ENCODE data around the gene SOX3.

The SOX3 gene

DNA sequence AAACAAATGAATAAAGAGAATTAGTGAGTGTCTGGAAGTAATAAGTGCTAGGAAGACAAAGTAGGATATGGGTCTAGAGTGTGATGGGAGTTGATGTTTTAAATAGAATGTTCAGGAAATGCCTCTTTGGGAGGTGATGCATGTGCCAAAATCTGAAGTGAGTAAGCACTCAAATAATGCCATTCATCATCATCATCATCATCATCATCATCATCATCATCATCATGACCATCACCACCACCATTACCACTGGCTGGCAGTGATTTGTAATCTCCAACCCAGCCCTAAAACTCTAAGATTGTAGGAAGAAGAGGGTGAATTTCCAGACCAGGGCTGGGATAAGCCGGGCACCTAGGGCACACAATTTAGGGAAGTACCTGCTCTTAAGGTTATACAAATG lies 9.7 kb upstream of the SOX3 start:
- DNase-seq (ENCODE audit: extremely low read depth, low read depth): no peak
- TF ChIP-seq, protein P1, sequence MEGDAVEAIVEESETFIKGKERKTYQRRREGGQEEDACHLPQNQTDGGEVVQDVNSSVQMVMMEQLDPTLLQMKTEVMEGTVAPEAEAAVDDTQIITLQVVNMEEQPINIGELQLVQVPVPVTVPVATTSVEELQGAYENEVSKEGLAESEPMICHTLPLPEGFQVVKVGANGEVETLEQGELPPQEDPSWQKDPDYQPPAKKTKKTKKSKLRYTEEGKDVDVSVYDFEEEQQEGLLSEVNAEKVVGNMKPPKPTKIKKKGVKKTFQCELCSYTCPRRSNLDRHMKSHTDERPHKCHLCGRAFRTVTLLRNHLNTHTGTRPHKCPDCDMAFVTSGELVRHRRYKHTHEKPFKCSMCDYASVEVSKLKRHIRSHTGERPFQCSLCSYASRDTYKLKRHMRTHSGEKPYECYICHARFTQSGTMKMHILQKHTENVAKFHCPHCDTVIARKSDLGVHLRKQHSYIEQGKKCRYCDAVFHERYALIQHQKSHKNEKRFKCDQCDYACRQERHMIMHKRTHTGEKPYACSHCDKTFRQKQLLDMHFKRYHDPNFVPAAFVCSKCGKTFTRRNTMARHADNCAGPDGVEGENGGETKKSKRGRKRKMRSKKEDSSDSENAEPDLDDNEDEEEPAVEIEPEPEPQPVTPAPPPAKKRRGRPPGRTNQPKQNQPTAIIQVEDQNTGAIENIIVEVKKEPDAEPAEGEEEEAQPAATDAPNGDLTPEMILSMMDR (IDR thresholded peaks at IDR 0.05; ENCODE audit: low read depth, low read length, missing control alignments): no peak
- no peak overlapping the region for H3K4me3 ChIP-seq (replicated peaks; ENCODE audit: low read depth, low read length)

DNA sequence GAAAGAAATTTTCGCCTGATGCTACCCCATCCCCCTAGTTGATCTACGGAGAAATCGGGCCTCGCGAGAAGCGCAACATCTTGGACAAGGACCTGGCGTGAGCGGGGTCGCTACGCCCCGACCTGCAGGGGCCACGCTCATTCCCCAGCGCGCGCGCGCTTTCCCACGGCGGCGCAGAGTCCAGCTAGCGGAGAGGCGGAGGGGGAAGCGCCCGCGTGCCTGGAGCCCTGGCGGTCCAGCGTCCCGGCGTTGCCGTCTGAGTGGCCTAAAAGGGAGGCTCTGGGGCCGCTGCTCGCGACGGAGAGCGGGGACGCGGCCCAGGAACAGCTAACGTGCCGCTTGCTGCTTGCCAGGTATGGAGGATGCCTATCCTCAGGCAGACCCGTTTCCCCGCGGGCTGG lies 6.0 kb upstream of the SOX3 start:
- no peak for DNase-seq (ENCODE audit: extremely low read depth, low read depth)
- TF ChIP-seq, protein P1 (IDR thresholded peaks at IDR 0.05; ENCODE audit: low read depth, low read length, missing control alignments): no peak
- no peak overlapping the region for H3K4me3 ChIP-seq (replicated peaks; ENCODE audit: low read depth, low read length)

DNA sequence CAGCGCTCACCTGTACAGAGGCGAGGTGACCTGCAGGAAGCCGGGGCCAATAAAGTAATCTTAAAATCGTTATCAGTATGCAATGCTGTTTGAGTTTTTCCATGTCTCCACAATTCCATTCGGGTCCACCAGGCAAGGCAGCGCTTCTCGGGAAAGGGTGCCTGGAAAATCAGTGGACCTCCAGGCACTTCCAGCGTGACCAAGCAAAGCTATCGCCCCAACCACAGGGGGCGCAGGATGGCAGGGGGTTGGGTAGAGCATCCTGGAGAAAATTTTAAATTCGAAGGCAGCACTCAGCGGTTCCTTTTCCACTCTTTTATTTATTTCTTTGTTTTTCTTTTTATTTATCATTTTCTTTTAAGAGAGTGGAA lies 5.4 kb upstream of the SOX3 start:
- no peak overlapping the region for H3K4me3 ChIP-seq (replicated peaks; ENCODE audit: low read depth, low read length)
- DNase-seq (ENCODE audit: extremely low read depth, low read depth): no peak
- TF ChIP-seq, protein P1 (IDR thresholded peaks at IDR 0.05; ENCODE audit: low read depth, low read length, missing control alignments): no peak

DNA sequence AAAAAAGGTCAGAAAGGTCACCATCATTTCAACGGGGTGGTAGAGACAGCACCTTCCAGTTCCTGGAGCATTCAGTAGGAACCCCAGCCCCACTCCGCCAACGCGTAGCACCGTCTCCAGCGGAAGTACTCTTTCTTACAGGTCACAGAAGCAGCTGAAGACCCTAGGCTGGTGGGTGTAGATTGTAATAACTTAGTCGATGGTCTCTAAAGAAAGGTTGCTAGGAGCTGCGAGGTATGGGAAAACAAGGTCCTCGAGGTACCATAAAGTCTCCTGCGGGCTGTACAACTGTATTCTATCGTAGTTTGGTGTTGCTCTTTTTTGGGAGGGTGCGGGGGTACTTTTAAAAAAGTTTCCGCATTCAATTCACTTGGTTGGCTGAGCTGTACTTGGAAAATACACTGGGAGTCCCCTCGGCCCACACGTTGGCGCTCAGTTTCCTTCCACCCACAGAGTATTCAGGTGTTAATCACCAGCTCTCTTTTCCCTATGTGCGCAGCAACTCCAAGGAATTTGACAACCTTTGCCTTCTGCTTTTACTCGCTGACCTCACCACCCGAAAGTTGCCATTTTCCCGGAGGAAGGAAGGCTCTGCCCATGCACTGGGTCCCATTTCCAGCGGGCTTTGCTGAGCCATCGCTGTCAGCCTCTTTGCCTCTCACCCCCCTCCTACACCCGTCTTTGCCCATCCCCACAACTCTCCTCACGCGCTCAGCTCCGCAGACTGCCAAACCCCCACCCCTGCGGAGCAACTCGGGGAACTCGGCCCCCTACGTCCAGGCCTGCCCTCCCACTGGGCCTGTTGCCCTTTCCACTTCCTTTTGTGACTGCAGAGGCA lies 4.8 kb upstream of the SOX3 start:
- DNase-seq (ENCODE audit: extremely low read depth, low read depth): no peak
- no peak overlapping the region for H3K4me3 ChIP-seq (replicated peaks; ENCODE audit: low read depth, low read length)
- TF ChIP-seq, protein P1 (IDR thresholded peaks at IDR 0.05; ENCODE audit: low read depth, low read length, missing control alignments): no peak

DNA sequence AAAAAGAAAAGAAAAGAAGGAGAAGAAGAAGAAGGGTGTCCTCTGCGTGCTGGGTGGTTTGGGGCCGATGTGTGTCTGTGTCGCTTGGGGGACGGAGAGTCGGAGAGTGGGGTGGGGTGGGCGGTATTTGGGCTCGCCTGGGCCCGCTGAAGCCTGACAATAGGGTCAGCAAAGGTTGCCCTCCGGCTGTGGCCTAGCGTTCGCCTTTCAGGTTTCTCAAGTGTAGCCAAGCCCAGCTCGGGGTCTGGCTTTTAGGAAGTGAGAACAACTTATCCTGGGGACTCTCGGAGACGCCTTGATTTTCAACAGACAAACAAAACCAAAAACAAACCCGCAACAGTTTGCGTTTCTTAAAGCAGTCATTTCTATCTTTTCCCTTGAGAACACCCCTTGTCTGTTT lies 4.1 kb upstream of the SOX3 start:
- no peak for DNase-seq (ENCODE audit: extremely low read depth, low read depth)
- TF ChIP-seq, protein P1 (IDR thresholded peaks at IDR 0.05; ENCODE audit: low read depth, low read length, missing control alignments): no peak
- no peak overlapping the region for H3K4me3 ChIP-seq (replicated peaks; ENCODE audit: low read depth, low read length)

DNA sequence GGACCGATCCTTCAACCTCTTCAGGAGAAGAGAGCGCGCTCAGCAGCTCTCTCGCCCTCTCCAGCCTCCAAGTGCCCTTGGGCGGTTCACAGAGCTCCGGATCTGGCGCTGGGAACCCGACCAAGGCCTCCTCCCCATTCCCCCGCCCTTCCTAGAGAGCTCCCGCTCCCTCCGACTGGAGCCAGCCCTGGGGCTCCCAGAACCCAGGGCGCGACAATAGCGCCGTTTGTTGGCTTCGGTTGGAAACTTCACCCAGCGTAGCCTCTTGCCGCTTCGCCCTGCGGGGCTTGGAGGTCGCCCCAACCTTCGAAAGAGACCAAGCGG lies 3.1 kb upstream of the SOX3 start:
- TF ChIP-seq, protein P1 (IDR thresholded peaks at IDR 0.05; ENCODE audit: low read depth, low read length, missing control alignments): no peak
- DNase-seq (ENCODE audit: extremely low read depth, low read depth): no peak
- no peak overlapping the region for H3K4me3 ChIP-seq (replicated peaks; ENCODE audit: low read depth, low read length)
